Globus pallidus (tissue), 1 donor: ENCODE measurements around the gene PCDHGB2.
"Not testable (repeated sequence)": the region's sequence is repeated elsewhere in the genome, so short reads cannot be mapped to it uniquely, and the experiment has no call there.

Experiments used
- DNase-seq: peaks from one replicate; pipeline ENCODE4 v3.0.0-alpha.2; 2015; ENCODE audit warnings: low spot score

PCDHGB2 gene

DNA sequence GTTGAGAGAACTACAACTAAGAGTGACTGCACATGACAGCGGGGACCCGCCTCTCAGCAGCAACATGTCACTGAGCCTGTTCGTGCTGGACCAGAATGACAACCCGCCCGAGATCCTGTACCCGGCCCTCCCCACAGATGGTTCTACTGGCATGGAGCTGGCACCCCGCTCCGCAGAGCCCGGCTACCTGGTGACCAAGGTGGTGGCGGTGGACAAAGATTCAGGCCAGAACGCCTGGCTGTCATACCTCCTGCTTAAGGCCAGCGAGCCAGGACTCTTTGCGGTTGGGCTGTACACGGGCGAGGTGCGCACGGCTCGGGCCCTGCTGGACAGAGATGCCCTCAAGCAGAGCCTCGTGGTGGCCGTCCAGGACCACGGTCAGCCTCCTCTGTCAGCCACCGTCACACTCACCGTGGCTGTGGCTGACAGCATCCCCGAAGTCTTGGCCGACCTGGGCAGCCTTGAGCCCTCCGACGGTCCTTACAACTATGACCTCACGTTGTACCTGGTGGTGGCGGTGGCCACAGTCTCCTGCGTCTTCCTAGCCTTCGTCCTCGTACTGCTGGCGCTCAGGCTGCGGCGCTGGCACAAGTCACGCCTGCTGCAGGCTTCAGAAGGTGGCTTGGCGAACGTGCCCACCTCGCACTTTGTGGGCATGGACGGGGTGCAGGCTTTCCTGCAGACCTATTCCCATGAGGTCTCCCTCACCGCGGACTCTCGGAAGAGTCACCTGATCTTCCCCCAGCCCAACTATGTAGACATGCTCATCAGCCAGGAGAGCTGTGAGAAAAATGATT, 24.9 kb downstream of the PCDHGB2 start:
- no peak for DNase-seq

DNA sequence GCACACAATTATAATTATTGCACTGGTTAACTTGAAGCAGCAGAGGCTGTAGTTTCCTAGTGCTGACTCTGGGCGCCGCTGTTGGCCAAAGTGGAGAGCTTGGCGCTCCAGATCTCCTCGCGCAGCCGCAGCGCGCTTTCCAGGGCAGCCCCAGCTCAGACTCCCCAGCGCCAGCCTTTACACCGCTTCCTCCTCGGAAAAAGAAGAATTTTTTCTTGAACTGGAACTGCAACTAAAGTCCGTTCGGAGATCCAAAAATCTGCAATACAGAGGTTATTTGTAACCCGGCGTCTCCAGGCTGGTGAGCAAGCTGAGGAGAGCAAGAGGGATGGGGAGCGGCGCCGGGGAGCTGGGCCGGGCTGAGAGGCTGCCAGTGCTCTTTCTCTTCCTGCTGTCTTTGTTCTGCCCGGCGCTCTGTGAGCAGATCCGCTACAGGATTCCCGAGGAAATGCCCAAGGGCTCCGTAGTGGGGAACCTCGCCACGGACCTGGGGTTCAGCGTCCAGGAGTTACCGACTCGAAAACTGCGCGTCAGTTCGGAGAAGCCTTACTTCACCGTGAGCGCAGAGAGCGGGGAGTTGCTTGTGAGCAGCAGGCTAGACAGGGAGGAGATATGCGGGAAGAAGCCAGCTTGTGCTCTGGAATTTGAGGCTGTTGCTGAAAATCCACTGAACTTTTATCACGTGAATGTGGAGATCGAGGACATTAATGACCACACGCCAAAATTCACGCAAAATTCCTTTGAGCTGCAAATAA, 27.9 kb downstream of the PCDHGB2 start, which contains the start of gene PCDHGB4:
PCDHGB4 (plus strand) TSS at position 142 of the 755 bp plus-strand sequence; CDS start at position 329, 187 bp downstream.
- DNase-seq: not testable (repeated sequence)

DNA sequence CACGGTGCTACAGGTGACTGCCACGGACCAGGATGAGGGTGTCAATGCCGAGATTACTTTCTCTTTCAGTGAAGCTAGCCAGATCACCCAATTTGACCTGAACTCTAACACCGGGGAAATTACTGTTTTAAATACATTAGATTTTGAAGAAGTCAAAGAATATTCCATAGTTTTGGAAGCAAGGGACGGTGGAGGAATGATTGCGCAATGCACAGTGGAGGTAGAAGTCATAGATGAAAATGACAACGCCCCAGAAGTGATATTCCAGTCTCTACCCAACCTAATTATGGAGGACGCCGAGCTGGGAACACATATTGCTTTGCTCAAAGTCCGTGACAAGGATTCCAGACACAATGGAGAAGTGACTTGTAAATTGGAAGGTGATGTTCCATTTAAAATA, 28.9 kb downstream of the PCDHGB2 start:
- DNase-seq: no peak

DNA sequence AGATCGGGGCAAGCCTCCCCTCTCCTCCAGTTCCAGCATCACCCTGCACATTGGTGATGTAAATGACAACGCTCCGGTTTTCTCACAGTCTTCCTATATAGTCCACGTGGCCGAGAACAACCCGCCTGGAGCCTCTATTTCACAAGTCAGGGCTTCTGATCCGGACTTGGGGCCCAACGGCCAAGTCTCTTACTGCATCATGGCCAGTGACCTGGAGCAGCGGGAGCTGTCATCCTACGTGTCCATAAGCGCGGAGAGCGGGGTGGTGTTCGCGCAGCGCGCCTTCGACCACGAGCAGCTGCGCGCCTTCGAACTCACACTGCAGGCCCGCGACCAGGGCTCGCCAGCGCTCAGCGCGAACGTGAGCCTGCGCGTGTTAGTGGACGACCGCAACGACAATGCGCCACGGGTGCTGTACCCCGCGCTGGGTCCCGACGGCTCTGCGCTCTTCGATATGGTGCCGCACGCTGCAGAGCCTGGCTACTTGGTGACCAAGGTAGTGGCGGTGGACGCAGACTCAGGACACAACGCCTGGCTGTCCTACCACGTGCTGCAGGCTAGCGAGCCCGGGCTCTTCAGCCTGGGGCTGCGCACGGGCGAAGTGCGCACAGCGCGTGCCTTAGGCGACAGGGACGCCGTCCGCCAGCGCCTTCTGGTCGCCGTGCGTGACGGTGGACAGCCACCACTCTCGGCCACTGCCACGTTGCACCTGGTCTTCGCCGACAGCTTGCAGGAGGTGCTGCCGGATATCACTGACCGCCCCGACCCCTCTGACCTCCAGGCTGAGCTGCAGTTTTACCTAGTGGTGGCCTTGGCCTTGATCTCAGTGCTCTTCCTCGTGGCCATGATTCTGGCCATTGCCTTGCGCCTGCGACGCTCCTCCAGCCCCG, 29.6 kb downstream of the PCDHGB2 start:
- DNase-seq: no peak

DNA sequence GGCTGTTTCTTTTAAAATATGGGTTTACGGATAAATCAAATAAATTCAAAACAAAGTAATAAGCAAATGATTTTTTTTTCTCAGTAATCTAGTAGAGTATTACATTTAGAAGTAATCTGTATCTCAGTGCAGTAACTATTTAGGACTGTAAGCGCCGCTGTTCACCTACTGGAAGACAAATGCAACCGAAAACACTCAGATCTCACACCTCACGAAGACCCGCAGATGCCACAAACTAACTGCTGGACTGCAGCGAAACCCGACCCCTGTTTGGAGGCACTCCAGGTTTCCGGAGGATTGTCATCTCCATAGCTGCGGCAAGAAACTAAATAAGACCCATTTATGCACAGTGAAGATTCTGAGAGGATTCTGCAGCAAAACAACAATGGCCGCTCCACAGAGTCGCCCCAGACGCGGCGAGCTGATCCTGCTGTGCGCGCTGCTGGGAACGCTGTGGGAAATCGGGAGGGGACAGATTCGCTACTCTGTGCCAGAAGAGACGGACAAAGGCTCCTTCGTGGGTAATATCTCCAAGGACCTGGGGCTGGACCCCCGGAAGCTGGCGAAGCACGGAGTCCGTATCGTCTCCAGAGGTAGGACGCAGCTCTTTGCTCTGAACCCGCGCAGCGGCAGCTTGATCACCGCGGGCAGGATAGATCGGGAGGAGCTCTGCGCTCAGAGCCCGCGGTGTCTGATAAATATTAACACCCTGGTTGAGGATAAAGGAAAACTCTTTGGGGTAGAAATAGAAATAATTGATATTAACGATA, 32.8 kb downstream of the PCDHGB2 start, which contains the start of gene PCDHGA8:
PCDHGA8 (plus strand) TSS at position 205 of the 770 bp plus-strand sequence; CDS start at position 386, 181 bp downstream.
- no peak for DNase-seq

DNA sequence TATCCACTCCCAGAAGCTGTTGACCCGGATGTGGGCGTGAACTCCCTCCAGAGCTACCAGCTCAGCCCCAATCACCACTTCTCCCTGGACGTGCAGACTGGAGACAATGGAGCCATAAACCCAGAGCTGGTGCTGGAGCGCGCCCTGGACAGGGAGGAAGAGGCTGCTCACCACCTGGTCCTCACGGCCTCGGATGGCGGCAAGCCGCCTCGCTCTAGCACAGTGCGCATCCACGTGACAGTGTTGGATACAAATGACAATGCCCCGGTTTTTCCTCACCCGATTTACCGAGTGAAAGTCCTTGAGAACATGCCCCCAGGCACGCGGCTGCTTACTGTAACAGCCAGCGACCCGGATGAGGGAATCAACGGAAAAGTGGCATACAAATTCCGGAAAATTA, 33.5 kb downstream of the PCDHGB2 start:
- DNase-seq: no peak

DNA sequence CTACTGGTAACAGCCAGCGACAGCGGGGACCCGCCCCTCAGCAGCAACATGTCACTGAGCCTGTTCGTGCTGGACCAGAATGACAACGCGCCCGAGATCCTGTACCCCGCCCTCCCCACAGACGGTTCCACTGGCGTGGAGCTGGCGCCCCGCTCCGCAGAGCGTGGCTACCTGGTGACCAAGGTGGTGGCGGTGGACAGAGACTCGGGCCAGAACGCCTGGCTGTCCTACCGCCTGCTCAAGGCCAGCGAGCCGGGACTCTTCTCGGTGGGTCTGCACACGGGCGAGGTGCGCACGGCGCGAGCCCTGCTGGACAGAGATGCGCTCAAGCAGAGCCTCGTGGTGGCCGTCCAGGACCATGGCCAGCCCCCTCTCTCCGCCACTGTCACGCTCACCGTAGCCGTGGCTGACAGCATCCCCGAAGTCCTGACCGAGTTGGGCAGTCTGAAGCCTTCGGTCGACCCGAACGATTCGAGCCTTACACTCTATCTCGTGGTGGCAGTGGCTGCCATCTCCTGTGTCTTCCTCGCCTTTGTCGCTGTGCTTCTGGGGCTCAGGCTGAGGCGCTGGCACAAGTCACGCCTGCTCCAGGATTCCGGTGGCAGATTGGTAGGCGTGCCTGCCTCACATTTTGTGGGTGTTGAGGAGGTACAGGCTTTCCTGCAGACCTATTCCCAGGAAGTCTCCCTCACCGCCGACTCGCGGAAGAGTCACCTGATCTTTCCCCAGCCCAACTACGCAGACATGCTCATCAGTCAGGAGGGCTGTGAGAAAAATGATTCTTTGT, 34.8 kb downstream of the PCDHGB2 start:
- DNase-seq: not testable (repeated sequence)

DNA sequence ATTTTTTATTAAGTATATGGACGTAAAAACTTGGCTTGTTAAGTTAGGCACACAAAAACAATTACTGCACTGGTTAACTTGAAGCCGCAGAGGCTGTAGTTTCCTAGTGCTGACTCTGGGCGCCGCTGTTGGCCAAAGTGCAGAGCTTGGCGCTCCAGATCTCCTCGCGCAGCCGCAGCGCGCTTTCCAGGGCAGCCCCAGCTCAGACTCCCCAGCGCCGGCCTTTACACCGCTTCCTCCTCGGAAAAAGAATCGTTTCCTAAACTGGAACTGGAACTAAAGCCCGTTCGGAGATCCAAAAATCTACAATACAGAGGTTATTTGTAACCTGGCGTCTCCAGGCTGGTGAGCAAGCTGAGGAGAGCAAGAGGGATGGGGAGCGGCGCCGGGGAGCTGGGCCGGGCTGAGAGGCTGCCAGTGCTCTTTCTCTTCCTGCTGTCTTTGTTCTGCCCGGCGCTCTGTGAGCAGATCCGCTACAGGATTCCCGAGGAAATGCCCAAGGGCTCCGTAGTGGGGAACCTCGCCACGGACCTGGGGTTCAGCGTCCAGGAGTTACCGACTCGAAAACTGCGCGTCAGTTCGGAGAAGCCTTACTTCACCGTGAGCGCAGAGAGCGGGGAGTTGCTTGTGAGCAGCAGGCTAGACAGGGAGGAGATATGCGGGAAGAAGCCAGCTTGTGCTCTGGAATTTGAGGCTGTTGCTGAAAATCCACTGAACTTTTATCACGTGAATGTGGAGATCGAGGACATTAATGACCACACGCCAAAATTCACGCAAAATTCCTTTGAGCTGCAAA, 38.2 kb downstream of the PCDHGB2 start, which contains the start of gene PCDHGB5:
PCDHGB5 (plus strand) TSS at position 192 of the 796 bp plus-strand sequence; CDS start at position 373, 181 bp downstream.
- DNase-seq: not testable (repeated sequence)

DNA sequence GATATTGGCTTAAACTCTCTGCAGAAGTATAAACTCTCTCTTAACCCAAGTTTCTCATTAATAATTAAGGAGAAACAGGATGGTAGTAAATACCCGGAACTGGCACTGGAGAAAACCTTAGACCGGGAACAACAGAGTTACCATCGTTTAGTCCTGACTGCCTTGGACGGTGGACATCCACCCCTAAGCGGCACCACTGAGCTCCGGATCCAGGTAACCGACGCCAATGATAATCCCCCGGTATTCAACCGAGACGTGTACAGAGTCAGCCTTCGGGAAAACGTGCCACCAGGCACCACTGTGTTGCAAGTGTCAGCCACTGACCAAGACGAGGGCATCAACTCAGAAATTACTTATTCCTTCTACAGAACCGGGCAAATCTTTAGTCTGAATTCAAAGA, 38.8 kb downstream of the PCDHGB2 start:
- no peak for DNase-seq

DNA sequence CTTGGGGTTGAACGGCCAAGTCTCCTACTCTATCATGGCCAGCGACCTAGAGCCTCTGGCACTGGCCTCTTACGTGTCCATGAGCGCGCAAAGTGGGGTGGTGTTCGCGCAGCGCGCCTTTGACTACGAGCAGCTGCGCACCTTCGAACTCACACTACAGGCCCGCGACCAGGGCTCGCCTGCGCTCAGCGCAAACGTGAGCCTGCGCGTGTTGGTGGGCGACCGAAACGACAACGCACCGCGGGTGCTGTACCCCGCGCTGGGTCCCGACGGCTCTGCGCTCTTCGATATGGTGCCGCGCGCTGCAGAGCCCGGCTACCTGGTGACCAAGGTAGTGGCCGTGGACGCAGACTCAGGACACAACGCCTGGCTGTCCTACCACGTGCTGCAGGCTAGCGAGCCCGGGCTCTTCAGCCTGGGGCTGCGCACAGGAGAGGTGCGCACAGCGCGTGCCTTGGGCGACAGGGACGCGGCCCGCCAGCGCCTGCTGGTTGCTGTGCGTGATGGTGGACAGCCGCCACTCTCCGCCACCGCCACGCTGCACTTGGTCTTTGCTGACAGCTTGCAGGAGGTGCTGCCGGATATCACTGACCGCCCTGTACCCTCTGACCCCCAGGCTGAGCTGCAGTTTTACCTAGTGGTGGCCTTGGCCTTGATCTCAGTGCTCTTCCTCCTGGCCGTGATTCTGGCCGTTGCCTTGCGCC, 39.9 kb downstream of the PCDHGB2 start:
- no peak for DNase-seq

DNA sequence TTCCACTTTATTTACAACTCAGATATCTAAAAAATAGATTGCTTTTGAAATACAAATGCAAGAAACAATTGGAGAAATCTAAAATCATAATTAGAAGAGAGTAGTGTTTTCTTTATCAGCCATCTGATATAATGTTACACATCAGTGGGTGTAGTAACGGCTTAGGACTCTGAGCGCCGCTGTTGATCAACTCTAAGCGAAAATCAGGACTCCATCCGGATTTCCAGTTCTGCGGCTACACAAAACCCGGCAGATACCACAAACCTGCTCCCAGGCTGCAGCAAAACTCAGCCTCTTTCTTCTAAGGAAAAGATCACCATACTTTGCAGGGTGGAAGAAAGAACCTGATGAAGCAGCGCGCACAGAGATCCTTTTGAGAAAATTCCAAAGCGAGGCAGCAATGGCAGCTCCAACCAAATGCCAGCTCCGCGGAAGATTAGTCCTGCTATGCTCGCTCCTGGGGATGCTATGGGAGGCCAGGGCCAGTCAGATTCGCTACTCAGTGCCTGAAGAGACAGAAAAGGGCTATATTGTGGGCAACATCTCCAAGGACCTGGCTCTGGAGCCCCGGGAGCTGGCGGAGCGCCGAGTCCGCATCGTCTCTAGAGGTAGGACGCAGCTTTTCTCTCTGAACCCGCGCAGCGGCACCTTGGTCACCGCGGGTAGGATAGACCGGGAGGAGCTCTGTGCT, 42.9 kb downstream of the PCDHGB2 start, which contains the start of gene PCDHGA9:
PCDHGA9 (plus strand) TSS at position 226 of the 691 bp plus-strand sequence; CDS start at position 401, 175 bp downstream.
- DNase-seq: peak; percentile 21

DNA sequence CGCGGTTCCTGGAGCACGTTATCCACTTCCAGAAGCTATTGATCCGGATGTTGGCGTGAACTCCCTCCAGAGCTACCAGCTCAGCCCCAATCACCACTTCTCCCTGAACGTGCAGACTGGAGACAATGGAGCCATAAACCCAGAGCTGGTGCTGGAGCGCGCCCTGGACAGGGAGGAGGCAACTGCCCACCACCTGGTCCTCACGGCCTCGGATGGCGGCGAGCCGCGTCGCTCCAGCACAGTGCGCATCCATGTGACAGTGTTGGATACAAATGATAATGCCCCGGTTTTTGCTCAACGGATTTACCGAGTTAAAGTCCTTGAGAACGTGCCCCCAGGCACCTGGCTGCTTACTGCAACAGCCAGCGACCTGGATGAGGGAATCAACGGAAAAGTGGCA, 43.6 kb downstream of the PCDHGB2 start:
- DNase-seq: no peak

DNA sequence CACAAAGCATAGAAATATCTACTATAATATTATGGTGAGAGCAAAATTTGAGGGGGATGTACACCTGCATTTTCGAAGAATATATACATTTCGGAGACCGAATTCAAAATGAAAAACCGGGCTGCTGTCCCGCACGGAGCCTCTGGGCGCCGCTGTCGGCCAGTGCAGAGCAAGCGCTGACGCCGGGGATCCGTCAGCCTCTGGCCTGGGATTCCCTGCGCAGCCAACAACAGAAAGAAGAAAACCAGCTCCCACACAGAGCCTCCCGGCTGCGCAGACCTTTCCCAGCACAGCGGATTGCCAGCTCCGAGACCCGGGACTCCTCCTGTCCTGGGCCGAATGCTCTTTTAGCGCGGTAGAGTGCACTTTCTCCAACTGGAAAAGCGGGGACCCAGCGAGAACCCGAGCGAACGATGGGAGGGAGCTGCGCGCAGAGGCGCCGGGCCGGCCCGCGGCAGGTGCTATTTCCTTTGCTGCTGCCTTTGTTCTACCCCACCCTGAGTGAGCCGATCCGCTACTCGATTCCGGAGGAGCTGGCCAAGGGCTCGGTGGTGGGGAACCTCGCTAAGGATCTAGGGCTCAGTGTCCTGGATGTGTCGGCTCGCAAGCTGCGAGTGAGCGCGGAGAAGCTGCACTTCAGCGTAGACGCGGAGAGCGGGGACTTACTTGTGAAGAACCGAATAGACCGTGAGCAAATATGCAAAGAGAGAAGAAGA, 48.2 kb downstream of the PCDHGB2 start, which contains the start of gene PCDHGB6:
PCDHGB6 (plus strand) TSS at position 232 of the 716 bp plus-strand sequence; CDS start at position 414, 182 bp downstream.
- DNase-seq: not testable (repeated sequence)

DNA sequence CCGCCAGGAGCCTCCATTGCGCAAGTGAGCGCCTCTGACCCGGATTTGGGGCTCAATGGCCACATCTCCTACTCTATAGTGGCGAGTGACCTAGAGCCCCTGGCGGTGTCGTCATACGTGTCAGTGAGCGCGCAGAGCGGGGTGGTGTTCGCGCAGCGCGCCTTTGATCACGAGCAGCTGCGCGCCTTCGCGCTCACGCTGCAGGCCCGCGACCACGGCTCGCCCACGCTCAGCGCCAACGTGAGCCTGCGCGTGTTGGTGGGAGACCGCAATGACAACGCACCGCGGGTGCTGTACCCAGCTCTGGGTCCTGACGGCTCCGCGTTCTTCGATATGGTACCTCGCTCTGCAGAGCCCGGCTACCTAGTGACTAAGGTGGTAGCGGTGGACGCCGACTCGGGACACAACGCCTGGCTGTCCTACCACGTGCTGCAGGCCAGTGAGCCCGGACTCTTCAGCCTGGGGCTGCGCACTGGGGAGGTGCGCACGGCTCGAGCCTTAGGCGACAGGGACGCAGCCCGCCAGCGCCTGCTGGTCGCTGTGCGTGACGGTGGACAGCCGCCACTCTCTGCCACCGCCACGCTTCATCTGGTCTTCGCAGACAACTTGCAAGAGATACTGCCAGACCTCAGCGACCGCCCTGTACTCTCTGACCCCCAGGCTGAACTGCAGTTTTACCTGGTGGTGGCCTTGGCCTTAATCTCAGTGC, 50.0 kb downstream of the PCDHGB2 start:
- DNase-seq: no peak

DNA sequence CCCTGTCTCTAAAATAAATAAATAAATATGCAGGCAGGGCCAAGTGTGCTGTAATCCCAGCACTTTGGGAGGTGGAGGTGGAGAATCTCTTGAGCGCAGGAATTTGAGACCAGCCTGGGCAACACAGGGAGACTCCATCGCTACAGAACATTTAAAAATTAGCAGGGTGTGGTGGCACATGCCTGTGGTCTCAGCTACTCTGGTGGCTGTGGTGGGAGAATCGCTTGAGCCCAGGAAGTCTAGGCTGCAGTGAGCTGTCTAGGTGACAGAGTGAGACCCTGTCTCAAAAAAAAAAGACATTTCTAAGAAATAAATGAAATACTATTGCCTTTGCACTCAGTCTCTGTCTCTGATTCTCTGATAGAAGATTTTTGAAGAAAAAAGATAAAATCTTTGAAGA, 51.8 kb downstream of the PCDHGB2 start:
- DNase-seq: no peak
